Prostate gland (tissue), 2 donors: Measurements from ENCODE around the gene CDH13. TPM values are rescaled to one million over a fixed set of nuclear protein-coding genes. Genes with fewer than 3 reads are reported as not detected.

Source experiments
- DNase-seq: peaks from one replicate; pipeline ENCODE4 v3.0.0-alpha.2; 2019; ENCODE audit warnings: low spot score
- H3K27ac ChIP-seq, 2 donors: fragments of 200-600 bp; sonication (generic); 2 replicates each; pipeline ENCODE4 v1.5.1; 2017 to 2019
- H3K27me3 ChIP-seq: fragments of 200-600 bp; sonication (generic); replicated peaks from 2 replicates; pipeline ENCODE4 v1.5.1; 2019; ENCODE audit not compliant: insufficient read depth
- H3K36me3 ChIP-seq, 2 donors: fragments of 200-600 bp; sonication (generic); 1 replicate in 1 of 2; 2 replicates in 1 of 2; pipeline versions ENCODE4 v1.5.1 to v1.8.1; 2017 to 2019
- H3K4me1 ChIP-seq: fragments of 200-600 bp; sonication (generic); replicated peaks from 2 replicates; pipeline ENCODE4 v1.5.1; 2019
- H3K4me3 ChIP-seq, 2 donors: fragments of 200-600 bp; sonication (generic); 2 replicates each; pipeline ENCODE4 v1.5.1; 2017 to 2019
- H3K9me3 ChIP-seq: fragments of 200-600 bp; sonication (generic); 2 replicates; pipeline ENCODE4 v1.5.1; 2017
- POLR2A ChIP-seq: fragments of 450-650 bp; IDR thresholded peaks from one replicate; pipeline ENCODE4 v1.6.1; 2016; ENCODE audit warnings: antibody characterized with exemption, mild to moderate bottlenecking
- POLR2AphosphoS5 ChIP-seq: sonication (generic); formaldehyde crosslinking; IDR thresholded peaks from one replicate; pipeline ENCODE4 v1.6.1; 2017; ENCODE audit warnings: antibody characterized with exemption
- WGBS: methylation state at CpG from one replicate; pipeline ENCODE4 v1.1.5; 2018; 5-methylcytosine and 5-hydroxymethylcytosine counted together
- intact Hi-C: fragments of 100-400 bp; cut with DNase I; formaldehyde crosslinking; loops from one replicate; pipeline ENCODE4 v1.14.2; 2022
- total RNA-seq, 2 donors: library from RNA; depleted of rRNA; stranded (reverse); fragments of >200 nt; gene quantifications; one replicate each; pipeline ENCODE4 v1.1.0, GENCODE V29; 2016
- TF ChIP-seq, protein P1 (sequence below), 4 experiments: fragments of 200-600 bp in 2 of 4; fragments of 450-650 bp in 2 of 4; sonication (generic) in 2 of 4; IDR thresholded peaks; 1 replicate in 3 of 4; 2 replicates in 1 of 4; pipeline ENCODE4 v1.5.1; 2016 to 2019; ENCODE audit warnings: antibody characterized with exemption in 4 of 4, mild to moderate bottlenecking in 2 of 4, moderate library complexity in 2 of 4

Gene CDH13
- total RNA-seq, 2 donors from 2014 or later: 20.6 to 23.0 TPM

DNA sequence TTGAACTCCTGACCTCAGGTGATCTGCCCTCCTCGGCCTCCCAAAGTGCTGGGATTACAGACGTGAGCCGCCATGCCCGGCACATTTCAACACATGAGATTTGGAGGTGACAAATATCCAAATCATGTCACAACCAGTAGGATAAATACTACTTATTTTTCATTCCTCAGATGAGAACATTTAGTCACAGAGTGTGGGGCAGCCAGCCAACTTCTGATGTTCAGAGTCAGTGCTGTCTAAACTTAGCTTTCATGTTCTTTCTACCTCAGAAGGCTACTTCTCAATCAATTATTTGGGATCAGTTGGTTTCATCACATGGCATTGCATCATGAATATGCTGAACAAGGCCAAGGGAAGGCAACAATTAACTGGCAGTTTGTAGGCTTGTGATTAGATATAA, 134.5 kb downstream of the CDH13 start:
- TF ChIP-seq POLR2A (no peak), POLR2AphosphoS5 (peak; percentile 56)
- Histone ChIP-seq H3K27me3 (no peaks in the 10 kb centered on the region), H3K36me3 (no peaks in the 10 kb centered on the region), H3K4me1 (no peaks in the 10 kb centered on the region), H3K4me3 (no peak overlapping the region), H3K27ac (no peak overlapping the region), H3K9me3 (no peaks in the 10 kb centered on the region)
- DNase-seq: peak; percentile 76
- intact Hi-C loops: no loop called here
- WGBS: 11% methylated on average over 4 of the region's 4 CpGs

DNA sequence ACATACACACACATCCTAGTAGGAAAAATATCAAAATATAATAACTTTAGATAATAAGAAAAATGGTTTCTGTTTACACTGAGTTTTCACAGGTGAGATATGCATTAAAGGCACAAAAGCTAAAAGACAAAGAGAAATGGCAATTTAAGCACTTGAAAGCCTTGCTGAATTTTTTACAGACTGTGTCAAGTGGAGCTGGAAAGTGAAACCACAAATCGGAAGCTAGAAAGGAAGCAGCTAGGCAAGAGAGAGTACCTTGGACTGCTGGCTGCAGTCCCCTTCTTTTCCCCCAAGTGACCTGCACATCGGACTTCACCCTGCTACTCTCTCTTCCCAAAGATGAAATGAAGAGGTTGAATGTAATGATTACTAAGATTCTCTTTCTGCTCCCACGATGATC, 135.1 kb downstream of the CDH13 start:
- Histone ChIP-seq H3K36me3 (no peaks in the 10 kb centered on the region), H3K27ac (no peak overlapping the region), H3K4me1 (no peaks in the 10 kb centered on the region), H3K4me3 (no peak overlapping the region), H3K27me3 (no peaks in the 10 kb centered on the region), H3K9me3 (no peaks in the 10 kb centered on the region)
- intact Hi-C loops: no loop called here
- no peak for DNase-seq
- 23% methylated on average over 3 of the region's 3 CpGs for WGBS
- TF ChIP-seq, protein P1, sequence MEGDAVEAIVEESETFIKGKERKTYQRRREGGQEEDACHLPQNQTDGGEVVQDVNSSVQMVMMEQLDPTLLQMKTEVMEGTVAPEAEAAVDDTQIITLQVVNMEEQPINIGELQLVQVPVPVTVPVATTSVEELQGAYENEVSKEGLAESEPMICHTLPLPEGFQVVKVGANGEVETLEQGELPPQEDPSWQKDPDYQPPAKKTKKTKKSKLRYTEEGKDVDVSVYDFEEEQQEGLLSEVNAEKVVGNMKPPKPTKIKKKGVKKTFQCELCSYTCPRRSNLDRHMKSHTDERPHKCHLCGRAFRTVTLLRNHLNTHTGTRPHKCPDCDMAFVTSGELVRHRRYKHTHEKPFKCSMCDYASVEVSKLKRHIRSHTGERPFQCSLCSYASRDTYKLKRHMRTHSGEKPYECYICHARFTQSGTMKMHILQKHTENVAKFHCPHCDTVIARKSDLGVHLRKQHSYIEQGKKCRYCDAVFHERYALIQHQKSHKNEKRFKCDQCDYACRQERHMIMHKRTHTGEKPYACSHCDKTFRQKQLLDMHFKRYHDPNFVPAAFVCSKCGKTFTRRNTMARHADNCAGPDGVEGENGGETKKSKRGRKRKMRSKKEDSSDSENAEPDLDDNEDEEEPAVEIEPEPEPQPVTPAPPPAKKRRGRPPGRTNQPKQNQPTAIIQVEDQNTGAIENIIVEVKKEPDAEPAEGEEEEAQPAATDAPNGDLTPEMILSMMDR (IDR thresholded peaks at IDR 0.05): no peak
- TF ChIP-seq POLR2AphosphoS5 (no peak), POLR2A (no peak)

DNA sequence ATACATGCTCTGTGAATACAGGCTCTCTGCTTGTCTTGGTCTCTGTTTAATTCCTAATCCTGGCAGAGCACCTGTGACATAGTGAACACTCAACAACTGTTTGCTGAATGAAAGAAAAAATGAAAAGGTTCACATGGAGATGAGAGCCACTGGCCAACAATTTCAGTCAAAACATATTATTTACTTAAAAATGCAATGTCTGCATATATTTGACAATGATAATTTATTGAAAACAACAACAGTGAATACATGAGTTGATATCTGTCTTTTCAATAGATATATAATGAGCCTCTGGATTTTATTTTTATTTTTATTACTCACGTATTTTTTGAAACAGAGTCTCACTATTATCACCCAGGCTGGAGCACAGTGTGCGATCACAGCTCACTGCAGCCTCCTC, 136.6 kb downstream of the CDH13 start:
- Histone ChIP-seq H3K4me1 (no peaks in the 10 kb centered on the region), H3K27me3 (no peaks in the 10 kb centered on the region), H3K4me3 (no peak overlapping the region), H3K36me3 (no peaks in the 10 kb centered on the region), H3K27ac (no peak overlapping the region), H3K9me3 (no peaks in the 10 kb centered on the region)
- no peak for DNase-seq
- intact Hi-C loops: no loop called here
- 96% methylated on average over 2 of the region's 2 CpGs for WGBS
- TF ChIP-seq POLR2A: no peak
- TF ChIP-seq, protein P1 (IDR thresholded peaks at IDR 0.05): no peak
- no peak for TF ChIP-seq POLR2AphosphoS5

DNA sequence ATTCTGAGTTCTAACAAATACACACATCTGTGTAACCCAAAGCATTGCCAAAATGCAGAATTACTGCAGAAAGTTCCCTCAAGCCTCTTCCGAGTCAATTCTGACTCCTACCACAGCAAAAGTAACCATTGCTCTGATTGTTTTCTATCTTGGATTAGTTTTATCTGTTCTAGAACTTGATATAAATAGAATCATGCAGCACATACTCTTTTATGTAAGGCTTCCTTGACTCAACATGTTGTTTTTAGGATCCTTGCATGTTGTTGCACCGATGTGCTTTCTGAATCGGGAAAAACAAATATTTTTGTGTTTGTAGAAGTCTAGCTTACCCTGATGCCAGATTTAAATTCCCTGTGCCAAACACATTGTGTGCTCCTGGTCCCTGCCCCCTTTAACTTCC, 140.4 kb downstream of the CDH13 start:
- TF ChIP-seq POLR2A (no peak), POLR2AphosphoS5 (no peak)
- TF ChIP-seq, protein P1 (IDR thresholded peaks at IDR 0.05): no peak

GRCh38 chr16:82767808-82768207, 141.0 kb downstream of the CDH13 start:
- TF ChIP-seq POLR2A: no peak
- TF ChIP-seq POLR2AphosphoS5: no peak
- TF ChIP-seq, protein P1 (IDR thresholded peaks at IDR 0.05): no peak
- WGBS: 88% methylated on average over 4 of the region's 4 CpGs
- DNase-seq: no peak
- Histone ChIP-seq H3K27me3 (no peaks in the 10 kb centered on the region), H3K27ac (no peak overlapping the region), H3K36me3 (no peaks in the 10 kb centered on the region), H3K4me1 (no peaks in the 10 kb centered on the region), H3K9me3 (no peaks in the 10 kb centered on the region), H3K4me3 (no peak overlapping the region)
- intact Hi-C loops: no loop called here

More for the DNA sequence above, 140.4 kb downstream of the CDH13 start:
- intact Hi-C loops: no loop called here
- H3K27ac ChIP-seq: no peak overlapping the region
- H3K4me3 ChIP-seq: no peak overlapping the region
- no peak for DNase-seq
- no peaks in the 10 kb centered on the region for H3K9me3 ChIP-seq
- no peaks in the 10 kb centered on the region for H3K36me3 ChIP-seq
- no peaks in the 10 kb centered on the region for H3K4me1 ChIP-seq
- 80% methylated on average over 3 of the region's 3 CpGs for WGBS
- H3K27me3 ChIP-seq: no peaks in the 10 kb centered on the region
